ENCODE data around the gene MTHFD2L.

MTHFD2L gene

GRCh38 chr4:74252933-74253332, 95.0 kb downstream of the MTHFD2L start:
- DNase-seq (ENCODE audit: low read depth) = no peak

GRCh38 chr4:74254386-74254785, 96.5 kb downstream of the MTHFD2L start:
- no peak for DNase-seq (ENCODE audit: low read depth)

GRCh38 chr4:74255096-74255495, 97.2 kb downstream of the MTHFD2L start:
- DNase-seq (ENCODE audit: low read depth) = no peak

GRCh38 chr4:74258963-74259362, 101.0 kb downstream of the MTHFD2L start:
- no peak for DNase-seq (ENCODE audit: low read depth)

GRCh38 chr4:74260036-74260435, 102.1 kb downstream of the MTHFD2L start:
- DNase-seq (ENCODE audit: low read depth) = no peak

GRCh38 chr4:74262522-74262921, 104.6 kb downstream of the MTHFD2L start:
- DNase-seq (ENCODE audit: low read depth) = no peak

GRCh38 chr4:74263551-74263950, 105.6 kb downstream of the MTHFD2L start:
- DNase-seq (ENCODE audit: low read depth) = no peak

GRCh38 chr4:74266081-74266480, 108.2 kb downstream of the MTHFD2L start:
- DNase-seq (ENCODE audit: low read depth) = no peak

- DNase-seq (ENCODE audit: low read depth) = peak; percentile 32
These were observed 110.2 kb downstream of the MTHFD2L start for GRCh38 chr4:74267998-74268606.

- no peak for DNase-seq (ENCODE audit: low read depth)
These were observed 110.7 kb downstream of the MTHFD2L start for GRCh38 chr4:74268643-74269042.

- no peak for DNase-seq (ENCODE audit: low read depth)
These were observed 120.6 kb downstream of the MTHFD2L start for GRCh38 chr4:74278490-74278889.

GRCh38 chr4:74279716-74280115, 121.8 kb downstream of the MTHFD2L start:
- DNase-seq (ENCODE audit: low read depth) = no peak

- DNase-seq (ENCODE audit: low read depth) = no peak
These were observed 125.0 kb downstream of the MTHFD2L start for GRCh38 chr4:74282926-74283325.

- peak; percentile 43 for DNase-seq (ENCODE audit: low read depth)
These were observed 125.7 kb downstream of the MTHFD2L start for GRCh38 chr4:74283614-74284013.

- peak; percentile 68 for DNase-seq (ENCODE audit: low read depth)
These were observed 126.1 kb downstream of the MTHFD2L start for GRCh38 chr4:74284053-74284452.

GRCh38 chr4:74287164-74287563, 129.2 kb downstream of the MTHFD2L start:
- no peak for DNase-seq (ENCODE audit: low read depth)

GRCh38 chr4:74287791-74288190, 129.9 kb downstream of the MTHFD2L start:
- no peak for DNase-seq (ENCODE audit: low read depth)

GRCh38 chr4:74291471-74291870, 133.6 kb downstream of the MTHFD2L start:
- DNase-seq (ENCODE audit: low read depth) = no peak

GRCh38 chr4:74292111-74292870, 134.4 kb downstream of the MTHFD2L start:
- DNase-seq (ENCODE audit: low read depth) = no peak

- DNase-seq (ENCODE audit: low read depth) = no peak
These were observed 135.6 kb downstream of the MTHFD2L start for GRCh38 chr4:74293558-74293957.

- no peak for DNase-seq (ENCODE audit: low read depth)
These were observed 136.8 kb downstream of the MTHFD2L start for GRCh38 chr4:74294681-74295080.

- DNase-seq (ENCODE audit: low read depth) = no peak
These were observed 139.6 kb downstream of the MTHFD2L start for GRCh38 chr4:74297539-74297938.

- DNase-seq (ENCODE audit: low read depth) = no peak
These were observed 146.2 kb downstream of the MTHFD2L start for GRCh38 chr4:74304095-74304625.

- DNase-seq (ENCODE audit: low read depth) = no peak
These were observed 147.1 kb downstream of the MTHFD2L start for GRCh38 chr4:74305000-74305399.

Data from HS-5 (cell line).